Colon (tissue), 2 donors: ENCODE results near the gene CIB4.
"Not testable (repeated sequence)": the region's sequence is repeated elsewhere in the genome, so short reads cannot be mapped to it uniquely, and the experiment has no call there.

Source experiments
- FAIRE-seq: peaks from 2 replicates; lab custom pipeline; 2012; peaks lifted over from hg19 to GRCh38; lab: Jason Lieb, UNC
- donor health status: control.
- donor health status: control.

The CIB4 gene

DNA sequence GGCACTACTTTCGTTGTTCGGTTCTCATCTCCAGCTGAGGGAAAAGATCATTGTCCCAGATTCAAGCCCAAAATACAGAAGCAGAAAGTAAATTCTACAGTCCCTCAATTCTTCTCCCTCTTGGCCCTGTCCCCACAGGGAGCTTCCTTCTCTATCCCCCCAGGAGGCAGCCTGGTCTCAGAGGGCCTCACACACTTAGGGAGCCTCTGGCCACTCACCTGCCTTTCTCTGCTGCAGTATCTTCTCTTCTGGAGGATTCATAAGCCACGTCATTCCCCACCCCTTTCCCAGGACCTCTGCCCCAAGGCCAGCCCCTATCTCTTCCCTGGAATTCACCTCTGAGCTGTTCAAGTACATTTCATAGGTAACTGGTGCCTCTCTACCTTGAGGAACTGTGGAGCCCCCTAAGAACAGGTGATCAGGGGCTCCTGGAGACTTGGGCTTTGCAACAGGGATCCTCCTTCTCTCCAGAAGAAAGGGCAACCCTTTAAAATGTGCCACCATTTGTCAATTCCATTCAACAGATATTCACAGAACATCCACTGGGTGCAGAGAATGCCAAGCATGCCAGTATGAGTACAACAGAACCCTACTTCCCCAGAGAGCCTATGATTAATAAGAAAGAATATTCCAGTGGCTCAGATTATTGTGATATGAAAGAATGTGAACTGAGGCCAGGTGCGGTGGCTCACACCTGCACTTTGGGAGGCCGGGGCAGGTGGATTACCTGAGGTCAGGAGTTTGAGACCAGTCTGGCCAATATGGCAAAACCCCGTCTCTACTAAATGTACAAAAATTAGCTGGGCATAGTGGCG is 72.9 kb downstream of the CIB4 start:
- no peak for FAIRE-seq

DNA sequence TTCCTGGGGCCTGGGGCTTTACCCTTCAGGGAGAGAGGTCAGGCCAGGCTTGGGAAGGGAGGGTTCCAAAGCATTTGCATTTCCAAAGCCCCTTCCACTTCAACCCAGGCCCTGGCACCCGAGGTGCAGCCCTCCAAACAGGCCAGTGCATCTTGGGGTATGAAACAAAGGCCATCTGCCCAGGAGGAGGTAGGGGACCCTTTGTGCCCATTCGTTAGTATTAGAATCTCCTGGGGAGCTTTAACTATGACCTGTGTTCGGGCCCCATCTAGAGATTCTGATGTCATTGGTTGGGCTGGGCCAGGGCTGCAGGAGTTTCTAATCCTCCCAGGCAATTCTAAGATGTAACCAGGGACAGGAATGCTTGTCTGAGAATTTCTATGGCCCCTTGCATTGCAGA is 73.6 kb downstream of the CIB4 start:
- no peak for FAIRE-seq

DNA sequence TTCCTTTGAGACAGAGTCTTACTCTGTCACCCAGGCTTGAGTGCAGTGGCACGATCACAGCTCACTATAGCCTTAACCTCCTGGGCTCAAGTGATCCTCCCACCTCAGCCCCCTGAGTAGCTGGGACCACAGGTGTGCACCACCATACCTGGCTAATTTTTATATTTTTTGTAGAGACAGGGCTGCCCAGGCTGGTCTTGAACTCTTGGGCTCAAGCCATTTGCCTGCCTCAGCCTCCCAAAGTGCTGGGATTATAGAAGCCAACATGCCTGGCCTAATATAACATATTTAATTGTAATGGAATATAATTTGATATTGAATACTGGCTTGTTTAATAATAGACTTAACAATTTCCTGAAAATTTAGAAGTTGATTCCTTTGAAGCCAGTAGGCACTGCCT is 74.4 kb downstream of the CIB4 start:
- not testable (repeated sequence) for FAIRE-seq

DNA sequence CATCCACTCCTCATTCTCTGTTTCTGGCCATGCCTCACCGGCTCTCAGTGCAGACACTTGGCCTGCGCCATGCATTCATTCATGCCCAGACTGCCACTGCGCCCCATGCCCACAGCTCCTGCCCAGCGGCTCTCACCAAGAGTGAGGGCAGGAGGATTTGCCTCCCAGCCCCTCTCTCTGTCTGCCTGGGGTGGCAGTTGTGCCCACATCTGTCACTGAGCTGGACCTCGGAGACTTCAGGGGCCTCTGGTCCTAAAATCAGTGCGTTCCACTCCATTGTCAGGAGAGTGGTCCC is 75.1 kb downstream of the CIB4 start:
- no peak for FAIRE-seq

DNA sequence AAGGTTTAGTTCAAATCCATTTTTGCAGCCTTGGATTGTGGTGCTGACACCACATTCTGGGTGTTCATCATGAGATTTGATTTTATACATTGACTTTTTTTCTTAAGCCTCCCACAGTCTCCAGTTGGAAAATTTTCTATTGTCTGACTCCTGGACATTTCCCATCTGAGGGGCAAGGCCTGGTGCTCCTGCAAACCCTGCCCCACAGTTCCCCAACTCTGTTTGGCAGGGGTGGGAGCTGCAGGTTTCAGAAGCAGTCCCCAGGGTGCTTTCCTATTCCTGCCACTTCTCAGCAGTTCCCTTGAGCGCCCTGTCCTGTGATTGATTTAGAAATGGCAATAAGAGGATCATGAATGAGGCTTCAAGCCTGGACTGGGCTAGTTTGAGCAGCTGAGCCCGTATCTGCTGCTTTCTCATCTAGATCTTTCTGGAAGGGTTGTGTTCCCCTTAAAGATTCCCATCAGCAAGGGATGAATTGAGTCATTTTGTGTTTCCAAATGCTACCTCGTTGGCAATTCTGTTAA is 77.0 kb downstream of the CIB4 start:
- FAIRE-seq = no peak

DNA sequence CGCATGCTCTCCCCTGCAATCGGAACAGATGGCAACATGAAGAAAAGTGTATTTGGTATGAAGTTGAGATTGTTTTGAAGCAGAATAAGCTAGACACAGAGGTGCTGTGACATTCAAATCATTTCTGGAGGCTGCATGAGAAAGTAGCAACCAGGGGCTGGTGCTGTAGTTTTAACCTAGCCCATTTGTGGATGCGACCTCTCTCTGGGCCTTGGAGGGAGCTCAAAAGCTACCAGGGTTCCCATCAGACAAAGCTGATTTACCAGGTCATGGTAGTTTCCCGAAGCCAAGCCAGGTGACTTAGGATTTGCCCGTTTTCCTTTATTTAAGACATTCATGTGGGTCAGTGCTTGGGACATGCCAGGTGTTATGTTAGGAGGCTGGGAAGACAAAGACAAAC is 77.5 kb downstream of the CIB4 start:
- no peak for FAIRE-seq

DNA sequence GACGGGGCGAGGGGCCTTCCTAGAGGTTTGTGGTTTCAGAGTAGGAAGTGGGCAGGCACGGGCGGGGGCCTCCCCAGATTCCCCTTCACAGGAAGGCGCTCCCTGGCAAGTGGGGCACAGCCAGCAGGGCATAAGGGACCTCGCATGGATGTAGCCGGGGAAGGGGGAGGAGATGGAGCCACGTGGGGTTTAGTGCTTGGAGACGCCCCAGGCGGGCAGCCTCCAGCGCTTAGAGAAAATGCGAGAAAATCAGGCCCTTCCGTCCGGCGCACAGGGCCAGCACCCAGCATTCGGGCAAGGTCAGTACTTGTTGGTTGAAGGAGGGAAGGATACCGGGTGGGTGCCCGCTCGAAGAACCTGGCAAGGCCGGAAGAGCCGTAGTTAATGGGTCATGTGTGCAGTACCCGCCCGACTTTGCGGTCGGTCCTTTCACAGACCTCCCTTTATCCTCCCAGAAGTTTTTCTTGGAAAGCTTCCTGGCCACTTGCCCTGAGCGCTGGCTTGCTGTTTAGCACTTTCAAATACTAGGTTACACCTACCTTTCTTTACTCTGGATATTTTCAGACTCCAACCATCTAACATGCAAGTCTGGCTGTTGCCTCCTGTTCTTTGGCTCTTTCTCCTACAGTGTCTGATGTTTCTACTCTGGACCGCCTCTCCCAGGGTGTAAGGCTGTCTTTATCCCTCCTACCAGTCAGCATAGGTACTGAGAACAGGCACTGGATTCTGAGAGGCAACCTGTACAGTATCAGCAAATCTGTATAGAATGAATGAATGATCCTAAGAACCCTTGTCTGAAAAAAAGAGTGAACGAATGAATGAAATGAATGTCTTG is 78.1 kb downstream of the CIB4 start:
- no peak for FAIRE-seq

DNA sequence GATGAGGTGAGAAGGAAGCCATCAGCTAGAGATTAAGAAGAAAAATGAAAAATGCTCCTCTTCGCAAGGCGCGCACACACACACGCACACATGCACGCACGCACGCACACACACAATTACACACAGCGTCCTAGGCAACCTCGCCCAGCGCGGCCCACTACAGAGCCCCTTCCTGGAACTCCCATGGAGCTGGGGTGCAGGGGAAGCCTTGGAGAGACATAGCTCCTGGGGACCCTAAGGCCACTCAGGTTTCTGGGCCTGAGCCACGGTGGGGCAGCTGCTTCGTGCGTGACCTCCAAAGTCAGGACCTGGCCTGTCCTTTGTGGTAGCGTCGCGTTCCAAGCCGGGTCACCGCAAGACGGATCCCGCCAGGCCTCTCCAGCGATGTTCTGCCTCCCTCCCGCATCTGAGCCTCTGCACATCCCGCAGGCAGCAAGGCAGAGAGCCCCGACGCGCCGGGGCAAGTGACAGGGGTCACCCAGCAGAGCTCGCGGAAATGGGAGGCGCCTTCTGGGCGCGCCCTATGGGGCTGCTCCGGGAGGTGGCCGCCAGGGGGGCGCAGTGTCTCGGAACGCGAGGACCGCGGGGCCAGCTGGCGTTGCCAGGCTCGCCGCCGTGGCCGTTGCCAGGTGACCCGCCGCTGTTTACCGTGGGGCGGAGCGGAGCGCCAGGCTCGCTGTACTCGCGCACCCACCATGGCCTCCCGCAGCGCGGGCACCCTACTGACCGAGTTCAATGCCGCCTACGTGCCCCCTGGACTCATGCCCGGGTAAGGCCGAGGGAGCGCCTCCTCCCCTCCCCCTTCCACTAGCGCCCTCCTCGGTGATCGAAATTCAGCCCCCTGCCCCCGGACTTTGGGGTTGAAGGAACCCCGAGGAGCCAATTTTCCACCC is 79.0 kb downstream of the CIB4 start:
- FAIRE-seq = no peak

DNA sequence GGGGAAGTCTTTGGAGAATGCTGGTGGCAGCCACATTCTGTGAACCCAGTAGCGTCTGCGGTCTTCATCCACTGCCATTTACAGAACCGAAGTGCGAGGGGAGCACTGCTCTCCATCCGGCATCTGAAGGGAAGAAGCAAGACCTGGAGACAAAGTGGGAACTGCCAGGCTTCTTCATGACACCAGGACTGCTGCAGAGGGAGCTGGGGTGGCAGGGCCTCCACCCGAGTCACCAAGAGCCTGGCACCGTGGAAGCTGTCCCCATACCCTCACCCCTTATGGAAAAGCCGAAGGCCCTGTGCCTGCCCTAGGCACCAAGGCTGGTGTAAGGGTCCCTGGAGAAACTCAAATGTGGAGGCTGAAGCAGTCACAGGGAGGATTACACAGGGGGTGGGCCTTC is 79.8 kb downstream of the CIB4 start:
- FAIRE-seq = no peak

DNA sequence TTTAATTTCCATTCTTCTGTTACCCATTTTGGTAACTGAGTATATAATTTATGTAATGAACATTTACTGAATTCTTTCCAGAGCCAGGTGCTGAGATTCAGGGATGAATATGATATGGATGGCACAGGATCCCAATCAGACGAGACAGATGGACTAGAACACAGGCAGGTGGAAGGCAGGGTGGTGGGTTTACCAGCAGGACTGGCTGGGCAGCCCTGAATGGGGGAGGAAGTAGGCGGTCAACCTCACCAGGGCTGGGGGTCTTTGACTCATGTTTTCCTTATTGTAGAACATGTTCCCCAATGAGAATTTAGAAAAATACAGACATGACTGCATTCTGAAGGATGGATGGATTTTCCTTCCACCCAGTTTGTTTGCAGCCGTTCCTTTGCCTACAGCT is 80.3 kb downstream of the CIB4 start:
- no peak for FAIRE-seq

DNA sequence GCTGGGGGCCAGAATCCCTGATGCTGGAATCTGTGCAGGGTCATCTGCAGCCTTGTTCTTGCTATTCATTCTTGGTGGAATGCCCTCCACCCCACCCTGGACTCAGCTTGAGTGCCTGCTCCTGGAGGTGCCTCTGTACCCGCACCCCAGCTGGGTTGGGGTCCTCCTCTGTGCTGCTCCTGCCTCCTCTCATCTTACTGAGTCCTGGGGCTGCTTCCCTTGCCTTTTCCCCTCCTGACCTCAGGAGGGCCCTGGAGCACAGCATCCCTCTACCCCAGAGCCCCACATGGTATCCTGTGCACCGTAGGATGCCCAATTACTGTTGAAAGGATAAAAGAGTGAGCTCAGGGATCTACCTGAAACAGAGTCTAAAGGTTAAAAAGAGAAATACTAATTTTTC is 81.6 kb downstream of the CIB4 start:
- FAIRE-seq = no peak

DNA sequence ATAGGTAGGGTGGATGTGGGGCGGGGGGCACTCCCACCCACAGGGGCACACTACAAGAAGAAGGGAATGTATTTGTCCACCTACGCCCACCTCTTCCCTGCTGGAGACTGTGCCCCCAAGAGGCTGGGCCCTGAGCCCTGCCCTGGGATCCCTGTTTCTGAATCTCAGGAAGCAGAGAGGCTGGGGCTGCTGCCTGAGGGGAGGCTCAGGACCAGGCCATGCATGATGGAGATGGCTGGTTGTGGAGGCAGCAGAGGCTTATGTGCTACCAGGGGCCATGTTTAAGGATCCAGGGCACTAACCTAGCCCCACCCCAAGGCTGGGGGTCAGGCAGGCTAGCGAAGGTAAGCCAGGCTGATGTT is 82.1 kb downstream of the CIB4 start:
- no peak for FAIRE-seq

DNA sequence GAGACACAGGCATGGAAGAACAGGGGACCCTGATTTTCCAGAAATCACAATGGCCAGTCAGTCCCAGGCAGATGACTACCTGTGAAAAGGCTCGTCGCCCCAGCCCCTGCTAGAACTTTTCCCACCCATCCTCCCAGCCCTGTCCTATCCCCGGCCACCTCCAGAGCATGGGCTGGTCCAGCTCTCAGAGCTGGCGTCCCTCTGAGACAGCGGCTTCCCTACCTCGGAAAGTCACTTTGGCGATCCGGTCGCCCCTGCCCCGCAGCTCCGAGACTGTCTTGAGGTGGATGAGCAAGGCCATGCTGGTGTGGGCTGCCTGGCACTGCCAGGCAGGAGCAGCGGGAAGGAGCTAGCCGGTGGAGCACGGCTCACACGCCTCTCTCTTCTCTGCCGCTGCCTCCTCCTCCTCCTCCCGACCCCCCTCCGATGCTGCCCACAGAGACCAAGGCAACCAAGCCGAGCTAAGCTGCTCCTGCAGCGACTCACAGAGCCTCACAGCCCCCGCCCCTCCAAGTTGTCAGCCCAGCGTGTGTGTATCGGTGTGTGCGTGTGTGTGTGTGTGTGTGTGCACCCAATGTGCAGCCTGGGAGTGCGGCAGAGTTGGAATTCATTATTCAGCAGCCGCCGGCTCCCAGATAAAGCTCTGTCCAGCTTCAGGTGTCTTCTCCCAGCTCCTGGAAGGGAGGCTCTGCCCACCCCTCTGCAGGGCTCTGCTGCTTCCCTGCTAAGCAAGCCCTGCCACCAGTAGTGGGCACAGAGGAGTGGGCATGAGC is 82.7 kb downstream of the CIB4 start:
- FAIRE-seq = no peak

DNA sequence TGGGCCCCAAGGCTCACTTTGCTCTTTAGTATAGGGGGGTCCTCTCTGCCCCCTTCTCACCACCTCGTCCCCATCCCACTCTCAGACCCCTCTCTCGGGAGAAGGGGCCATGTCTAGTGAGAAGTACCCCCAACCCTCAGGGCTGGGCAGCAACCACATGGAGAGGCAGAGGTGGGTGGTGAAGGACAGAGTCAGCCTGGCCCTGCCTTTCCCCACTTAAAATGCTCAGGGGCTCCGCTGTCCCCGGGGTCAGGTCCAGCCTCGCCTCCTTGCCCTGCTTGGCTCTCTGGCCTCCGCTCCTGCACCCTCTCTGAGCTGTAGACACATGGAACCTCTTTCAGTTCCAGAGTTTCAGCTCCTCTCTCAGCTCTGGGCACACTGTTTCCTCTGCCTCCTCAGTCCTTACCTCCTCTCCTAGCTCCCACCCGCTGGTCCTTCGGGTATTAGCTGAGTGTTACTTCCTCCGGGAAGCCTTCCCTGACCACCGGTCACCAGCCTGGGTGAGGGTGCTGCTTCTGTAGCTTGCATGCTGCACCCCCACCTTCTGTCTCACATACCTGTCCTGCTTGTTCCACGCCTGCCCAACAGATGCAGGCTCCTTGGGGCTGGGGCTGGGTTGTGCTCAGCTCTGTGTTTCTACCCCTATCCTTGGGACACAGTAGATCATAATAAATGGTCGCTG is 83.8 kb downstream of the CIB4 start:
- no peak for FAIRE-seq

DNA sequence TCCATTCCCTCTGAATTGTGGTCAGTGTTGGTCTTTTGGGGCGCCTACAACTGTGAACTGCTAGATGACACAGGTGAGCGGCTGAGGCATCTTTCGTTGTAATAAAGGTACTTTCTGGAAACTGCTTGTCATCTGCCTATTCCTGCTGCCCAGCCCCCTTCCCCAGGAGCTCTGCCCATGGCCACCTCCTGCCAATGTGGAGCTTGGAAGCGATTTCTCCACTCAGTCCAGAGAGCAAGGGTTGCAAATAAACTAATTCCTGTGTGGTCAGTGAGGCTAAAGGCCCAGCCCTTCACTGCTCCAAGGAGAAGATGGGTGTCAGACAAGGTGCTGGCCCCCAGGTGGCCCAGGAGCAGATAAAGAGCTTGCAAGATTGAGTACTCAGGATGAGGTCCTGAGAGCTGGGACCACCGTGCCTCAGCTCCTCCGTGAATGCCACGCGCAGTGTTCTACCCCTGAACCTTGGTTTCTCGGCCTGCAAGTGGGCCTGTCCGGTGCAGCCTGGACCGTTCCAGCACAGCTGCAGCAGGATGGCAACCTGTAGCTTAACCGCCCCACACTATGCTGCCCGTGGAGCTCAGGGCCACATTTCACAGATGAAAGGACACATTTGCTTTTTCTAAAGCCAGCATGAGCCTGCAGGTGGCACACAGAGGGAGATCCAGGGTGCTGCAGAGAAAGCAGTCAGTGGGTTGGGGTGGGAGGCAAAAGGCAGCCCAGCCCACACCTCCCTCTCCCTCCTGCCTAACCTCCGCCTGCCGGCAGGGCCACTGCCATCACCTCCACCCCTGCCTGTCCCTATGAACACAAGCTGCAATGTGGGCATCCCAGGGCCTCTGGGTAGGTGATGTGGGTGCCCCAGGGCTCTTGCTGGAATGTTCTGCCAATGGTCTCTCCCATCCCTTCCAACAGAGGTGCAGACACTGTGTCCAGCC is 84.6 kb downstream of the CIB4 start:
- FAIRE-seq = no peak

DNA sequence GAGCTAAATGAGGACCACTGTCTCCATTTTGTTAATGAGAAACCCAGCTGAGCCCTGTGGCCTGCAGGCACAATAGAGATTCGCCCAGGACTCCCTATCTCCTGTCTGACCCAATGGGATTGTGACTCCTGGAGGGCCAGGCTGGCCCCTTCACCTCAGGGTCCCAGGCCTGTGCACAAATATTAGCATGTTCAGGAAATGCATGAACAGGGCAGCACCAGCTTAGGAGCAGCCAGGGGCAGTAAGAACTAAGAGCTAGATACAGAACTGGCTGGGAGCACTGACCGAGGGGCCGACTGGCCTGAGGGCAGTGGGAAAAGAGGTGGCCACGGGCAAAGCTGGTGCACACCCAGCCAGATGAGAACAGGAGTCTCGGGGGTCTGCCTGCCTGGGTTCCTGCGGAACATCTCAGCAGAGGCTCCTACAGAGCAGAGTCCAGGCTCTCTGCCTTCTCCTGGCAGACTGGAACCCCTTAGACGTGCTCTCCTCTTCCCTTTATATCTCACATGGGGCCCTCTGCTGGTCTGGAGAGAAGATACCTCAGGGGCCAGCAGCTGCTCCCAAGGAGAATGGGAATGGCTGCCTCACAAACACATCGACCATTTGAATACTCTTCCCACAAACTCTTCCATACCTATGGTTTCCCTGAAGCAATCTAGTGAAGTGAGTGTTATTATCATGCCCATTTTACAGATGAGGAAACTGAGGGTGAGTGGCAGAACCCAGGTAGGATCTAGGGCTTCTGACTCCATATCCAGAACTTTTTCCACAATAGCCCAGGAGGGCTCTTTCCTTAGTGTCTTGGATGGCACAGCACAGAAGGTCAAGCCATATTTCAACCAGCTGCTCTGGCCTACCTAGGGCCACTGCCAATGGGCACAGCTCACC is 85.7 kb downstream of the CIB4 start:
- no peak for FAIRE-seq

DNA sequence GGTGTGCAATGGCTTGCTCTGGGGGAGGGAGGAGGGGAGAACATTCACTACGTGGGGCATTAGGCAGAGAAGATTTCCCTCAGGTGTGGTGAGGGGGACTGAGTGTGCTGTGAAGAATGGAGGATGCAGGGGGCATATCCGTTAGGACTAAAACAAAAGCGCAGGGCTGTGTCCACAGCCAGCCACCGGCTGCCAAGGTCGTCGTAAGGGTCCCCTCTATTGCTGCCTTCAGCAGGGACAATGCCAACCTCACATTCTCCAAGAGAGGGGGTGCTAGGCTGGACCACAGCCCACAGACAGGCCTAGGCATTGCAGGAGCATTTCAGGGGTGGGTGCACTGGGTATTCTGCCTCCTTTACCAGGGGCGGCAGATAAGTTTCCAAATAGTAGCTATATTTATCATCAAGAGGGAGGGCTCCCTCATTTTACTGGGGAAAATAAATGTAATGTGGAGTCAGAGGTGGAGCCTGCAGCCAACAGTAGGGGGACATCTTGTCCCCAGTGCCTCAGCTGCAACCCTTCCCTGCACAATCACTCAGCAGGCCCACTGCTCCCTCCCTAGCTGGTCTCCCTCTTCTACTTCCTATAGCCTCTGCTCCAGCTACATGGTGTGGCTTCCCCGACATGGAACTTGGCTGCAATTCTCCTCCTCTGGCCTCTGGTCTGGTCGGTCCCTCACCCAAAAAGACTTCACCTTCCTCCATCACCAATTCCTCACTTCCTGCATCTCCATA is 88.4 kb downstream of the CIB4 start:
- FAIRE-seq = no peak

DNA sequence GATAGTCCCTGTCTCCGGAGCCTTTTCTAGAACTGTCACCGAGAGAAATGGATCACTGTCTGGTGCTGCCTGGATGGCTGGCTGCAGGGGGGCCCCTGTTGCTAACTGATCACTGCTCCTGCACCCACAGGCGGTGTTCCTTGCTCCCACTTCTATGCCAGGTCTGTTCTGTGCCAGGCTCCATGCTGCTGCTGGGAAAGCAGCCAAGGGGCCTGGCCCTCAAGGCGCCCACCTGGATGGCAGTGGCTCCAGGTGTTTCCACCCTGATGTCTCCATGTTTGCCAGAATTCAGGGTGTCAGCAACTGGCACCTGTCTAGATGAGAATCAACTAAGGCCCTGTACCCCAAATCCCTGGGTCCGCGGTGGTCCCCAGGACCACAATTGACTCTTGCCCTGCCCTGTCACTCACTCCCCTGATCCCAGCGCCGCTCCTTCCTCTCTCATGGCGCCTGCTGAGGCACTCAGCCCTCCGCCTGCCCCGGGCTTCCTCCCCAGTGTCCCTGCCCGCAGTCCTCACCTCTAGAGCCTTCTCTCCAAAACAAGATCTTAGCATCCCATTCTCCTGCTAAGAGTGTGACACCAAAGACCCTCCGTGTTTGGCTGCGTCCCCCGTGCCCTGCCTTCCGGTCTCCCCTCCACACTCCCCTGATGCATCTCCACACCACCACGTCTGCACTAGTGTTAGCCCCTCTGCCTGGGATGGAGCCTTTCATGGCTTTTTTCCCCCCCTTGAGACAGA is 90.7 kb downstream of the CIB4 start:
- no peak for FAIRE-seq
